Measurements from ENCODE around the gene DNLZ.
"Not testable (repeated sequence)": the region's sequence is repeated elsewhere in the genome, so short reads cannot be mapped to it uniquely, and the experiment has no call there.

The DNLZ gene

GRCh38 chr9:136358016-136358415 lies 5.5 kb downstream of the DNLZ start:
- DNase-seq: no peak

GRCh38 chr9:136357202-136357725 lies 6.3 kb downstream of the DNLZ start:
- no peak for DNase-seq

DNA sequence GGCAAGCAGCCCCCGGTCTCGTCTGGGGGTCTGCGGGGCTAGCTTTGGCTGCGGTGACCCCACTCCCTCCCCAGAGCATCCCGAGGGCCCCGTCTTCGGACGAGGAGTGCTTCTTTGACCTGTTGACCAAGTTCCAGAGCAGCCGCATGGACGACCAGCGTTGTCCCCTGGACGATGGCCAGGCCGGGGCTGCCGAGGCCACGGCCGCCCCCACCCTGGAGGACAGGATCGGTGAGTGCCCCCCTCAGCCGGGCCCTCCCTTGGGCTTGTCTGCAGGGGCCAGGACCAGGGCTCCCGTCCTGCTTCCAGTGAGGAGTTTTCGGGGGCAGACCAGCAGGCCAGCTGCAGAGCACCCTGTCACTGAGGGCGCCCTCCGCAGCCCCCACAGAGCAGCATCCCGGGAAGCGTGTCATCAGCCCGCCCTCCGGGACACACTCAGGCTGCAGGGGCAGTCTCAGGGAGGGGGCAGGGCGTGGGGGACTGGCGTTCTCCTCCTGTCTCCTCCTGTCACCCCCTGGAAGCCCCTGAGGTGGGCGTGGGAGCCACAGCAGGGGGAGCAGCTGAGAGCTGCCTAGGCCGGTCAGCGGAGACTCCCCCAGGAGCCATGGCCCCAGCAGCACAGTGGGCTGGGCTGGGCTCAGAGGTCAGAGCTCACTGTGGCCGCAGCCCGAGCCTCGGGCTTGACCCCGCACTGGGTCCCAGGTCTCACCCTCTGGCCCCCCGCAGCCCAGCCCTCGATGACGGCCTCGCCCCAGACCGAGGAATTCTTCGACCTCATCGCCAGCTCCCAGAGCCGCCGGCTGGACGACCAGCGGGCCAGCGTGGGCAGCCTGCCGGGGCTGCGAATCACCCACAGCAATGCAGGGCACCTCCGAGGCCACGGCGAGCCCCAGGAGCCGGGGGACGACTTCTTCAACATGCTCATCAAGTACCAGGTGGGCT lies 7.7 kb downstream of the DNLZ start:
- no peak for DNase-seq

- no peak for DNase-seq
Measured at GRCh38 chr9:136354592-136355085, 8.9 kb downstream of the DNLZ start.

DNA sequence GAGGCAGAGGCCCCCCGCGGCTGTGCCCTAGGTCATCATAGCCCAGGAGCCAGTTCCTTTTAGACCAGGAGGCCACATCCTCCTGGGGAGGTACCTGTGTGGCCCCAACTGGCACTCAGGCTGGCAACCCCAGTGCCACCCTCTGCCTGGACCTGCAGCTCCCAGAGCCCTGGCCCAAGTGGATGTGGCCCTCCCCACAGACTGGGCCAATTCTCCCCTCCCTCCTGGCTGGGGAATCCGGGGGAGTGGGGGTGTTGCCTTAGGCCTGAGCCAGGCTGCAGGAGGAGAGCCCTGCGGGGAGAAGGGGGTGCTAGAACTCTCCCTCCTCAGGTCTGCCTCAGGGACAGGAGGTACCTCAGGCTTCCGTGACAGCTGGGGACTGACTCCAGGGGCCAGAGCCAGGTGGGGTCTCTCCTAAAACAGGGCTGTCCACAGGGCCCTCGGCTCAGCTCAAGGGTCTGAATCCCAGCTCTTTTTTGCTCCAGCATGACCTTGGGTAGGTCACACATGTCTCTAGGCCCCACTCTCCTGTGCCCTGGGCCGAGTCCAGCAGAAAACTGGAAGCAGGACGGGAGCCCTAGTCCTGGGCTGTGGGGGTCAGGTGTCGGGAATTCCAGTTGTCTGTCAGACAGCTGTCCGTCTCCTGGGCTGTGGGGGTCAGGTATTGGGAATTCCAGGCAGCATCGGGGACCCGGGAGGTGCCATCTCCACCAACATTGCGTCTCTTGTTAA lies 9.6 kb downstream of the DNLZ start:
- DNase-seq: no peak

DNA sequence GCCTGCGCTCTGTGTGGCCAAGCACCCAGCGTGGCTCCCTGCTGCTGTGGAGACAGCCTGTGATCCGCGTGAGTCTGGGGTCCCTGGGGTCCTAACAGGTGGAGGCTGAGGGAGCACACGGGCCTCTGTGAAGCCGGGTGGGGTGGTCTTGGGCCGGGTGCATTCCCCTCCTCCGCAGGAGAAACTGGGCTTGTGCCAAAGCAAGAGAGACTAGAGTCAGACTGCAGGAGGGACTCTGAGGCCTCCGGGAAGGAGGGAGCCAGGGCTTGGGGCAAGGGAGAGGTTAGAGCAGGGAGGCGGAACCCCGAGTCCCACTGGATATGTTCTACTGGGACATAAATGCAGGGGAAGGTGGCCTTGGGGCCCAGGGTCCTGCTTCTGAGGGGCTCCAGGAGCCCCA lies 10.5 kb downstream of the DNLZ start:
- DNase-seq: no peak

GRCh38 chr9:136352682-136353081 lies 10.9 kb downstream of the DNLZ start:
- peak; percentile 16 for DNase-seq

DNA sequence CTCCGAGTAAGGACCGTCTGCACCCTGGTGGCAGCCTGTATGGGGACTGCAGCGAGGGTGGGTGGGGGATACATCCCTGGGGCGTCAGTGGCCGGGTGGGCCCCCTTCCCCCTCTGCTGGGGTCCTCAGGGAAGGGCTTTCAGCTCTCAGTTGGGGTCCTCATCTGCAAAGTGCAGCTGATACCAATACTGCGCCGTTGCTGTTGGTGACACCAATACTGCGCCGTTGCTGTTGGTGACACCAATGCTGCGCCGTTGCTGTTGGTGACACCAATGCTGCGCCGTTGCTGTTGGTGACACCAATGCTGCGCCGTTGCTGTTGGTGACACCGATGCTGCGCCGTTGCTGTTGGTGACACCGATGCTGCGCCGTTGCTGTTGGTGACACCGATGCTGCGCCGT lies 11.7 kb downstream of the DNLZ start:
- DNase-seq: not testable (repeated sequence)

DNA sequence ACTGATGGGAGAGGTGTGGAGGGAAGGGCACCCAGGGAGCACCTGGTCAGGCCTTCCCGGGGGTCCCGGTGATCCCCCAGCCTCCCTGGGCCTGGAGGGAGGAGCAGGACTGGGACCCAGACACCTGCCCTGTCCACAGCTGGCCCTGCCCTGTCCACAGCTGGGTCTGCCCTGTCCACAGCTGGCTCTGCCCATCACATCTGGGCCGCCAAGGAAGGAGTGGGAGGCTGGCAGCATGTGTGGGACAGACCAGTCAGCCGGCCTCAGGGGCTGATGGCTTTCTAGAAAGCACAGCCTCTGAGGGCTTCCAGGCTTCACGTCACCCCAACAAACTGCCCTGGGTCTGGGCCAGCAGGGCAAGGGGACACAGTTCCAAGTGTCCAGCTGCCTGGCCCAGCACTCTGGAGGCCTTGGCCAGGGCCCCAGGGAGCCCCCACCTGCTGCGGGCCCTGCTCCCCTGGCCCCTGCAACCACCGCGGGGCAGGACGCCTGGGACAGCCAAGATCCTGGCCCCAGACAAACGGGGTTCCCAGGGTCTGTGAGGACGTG lies 12.2 kb downstream of the DNLZ start:
- no peak for DNase-seq

DNA sequence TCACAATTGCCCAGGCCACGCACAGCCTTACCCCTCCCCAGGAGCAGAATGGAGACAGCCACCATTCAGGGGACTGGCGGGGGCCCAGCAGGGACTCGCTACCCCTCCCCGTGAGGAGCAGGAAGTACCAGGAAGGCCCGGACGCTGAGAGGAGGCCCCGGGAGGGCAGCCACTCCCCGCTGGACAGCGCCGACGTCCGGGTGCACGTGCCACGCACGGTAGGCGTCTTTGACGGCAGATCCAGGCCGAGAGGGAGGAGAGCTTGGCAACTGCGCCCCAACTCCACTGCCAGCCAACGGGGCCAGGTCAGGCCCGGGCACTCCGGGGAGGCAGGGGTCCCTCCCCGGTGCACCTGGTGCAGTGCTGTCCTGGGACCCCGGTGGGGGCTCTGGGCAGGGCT lies 14.0 kb downstream of the DNLZ start:
- DNase-seq: no peak

DNA sequence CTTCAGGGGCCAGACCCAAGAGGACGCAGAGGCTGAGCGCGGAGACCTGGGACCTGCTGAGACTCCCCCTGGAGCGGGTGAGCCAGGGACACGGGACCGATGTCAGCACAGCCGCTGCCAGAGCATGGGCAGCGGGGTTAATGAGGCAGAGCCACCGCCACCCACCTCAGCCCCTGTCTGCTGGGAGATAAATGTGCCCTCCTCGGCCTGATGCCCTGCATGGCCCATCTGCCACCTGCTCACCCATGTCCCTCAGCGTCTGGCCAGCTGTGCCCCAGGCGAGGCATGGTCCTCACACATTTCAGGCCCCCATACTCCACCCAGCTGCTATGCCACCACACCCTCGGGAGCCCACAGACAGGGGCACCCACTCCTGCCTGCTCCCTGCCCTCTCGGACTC lies 14.9 kb downstream of the DNLZ start:
- DNase-seq: no peak

DNA sequence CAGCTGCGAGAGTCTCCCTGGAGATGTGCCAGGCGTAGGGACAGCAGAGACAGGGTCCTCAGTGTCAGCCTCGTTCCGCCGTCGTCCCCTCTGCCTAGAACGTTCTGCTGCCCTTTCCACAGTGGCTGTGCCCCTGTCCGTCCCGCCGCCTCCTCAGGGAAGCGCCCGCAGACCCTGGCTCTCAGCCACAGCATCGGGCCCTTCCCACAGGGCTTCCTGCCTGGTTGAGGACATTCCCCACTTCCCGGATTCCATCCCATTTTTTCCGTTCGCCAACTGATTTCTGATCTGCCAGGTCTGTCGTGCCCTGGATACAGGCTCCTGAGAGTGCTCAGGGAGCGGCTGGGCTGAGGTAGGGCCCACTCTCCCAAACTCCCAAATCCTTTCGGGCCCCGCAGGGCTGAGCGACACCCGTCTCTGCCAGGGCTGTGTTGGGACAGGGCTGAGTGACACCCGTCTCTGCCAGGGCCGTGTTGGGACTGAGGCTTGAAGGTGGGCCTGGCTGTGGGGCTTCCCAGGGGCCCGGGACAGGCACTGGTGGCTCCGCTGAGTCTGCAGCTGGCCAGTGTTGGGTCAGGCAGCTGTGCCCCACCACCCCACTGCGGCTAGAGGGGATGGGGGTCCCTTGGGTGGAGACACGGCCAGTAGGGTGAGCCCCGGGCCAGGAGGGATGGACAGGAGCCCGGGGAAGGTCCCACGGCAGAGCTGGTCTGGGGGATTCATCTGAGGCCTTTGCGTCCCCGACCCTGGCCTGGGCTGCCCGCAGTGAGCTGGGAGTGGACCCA lies 15.9 kb downstream of the DNLZ start:
- DNase-seq: no peak

DNA sequence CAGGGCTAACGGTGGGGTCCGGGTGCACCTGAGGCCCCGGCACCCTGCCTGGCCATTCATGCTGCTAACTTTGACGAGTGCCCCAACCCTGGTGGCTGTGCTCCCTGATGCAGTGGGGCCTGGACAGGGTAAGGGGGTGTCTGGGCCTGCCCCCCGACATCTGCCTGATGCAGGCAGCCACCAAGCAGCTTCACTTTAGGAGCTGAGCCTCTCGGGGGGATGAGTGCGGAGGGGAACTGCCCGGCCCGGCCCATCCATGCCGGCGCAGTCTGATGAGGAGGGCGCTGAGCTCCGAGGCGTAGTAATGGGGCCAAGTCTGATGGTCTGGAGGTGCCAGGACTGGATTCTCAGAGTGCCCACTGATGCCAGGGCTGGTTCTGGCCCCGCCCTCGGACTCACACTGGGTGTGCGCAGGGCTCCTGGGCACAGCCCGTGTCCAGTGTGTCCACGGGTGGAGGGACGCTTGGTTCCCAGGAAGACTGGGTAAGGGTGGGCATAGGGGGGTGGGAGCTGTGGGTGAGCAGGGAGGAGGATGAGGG lies 16.5 kb downstream of the DNLZ start:
- DNase-seq: no peak

DNA sequence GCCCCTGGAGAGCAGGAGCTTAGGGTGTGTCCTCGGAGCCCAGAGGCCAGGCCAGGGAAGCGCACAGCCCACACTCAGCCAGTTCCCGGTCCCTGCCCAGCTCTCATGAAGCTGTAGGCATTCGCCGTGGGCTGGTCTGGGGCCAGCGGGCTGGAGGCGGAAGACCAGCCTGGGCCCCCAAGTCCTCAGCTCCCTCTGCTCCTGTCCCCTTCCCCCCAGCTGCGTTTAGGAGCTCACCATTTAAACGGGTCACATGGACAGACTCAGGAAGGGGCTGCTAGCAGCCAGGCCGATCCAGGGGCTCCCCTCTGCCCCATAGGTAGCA lies 17.4 kb downstream of the DNLZ start:
- DNase-seq: no peak

DNA sequence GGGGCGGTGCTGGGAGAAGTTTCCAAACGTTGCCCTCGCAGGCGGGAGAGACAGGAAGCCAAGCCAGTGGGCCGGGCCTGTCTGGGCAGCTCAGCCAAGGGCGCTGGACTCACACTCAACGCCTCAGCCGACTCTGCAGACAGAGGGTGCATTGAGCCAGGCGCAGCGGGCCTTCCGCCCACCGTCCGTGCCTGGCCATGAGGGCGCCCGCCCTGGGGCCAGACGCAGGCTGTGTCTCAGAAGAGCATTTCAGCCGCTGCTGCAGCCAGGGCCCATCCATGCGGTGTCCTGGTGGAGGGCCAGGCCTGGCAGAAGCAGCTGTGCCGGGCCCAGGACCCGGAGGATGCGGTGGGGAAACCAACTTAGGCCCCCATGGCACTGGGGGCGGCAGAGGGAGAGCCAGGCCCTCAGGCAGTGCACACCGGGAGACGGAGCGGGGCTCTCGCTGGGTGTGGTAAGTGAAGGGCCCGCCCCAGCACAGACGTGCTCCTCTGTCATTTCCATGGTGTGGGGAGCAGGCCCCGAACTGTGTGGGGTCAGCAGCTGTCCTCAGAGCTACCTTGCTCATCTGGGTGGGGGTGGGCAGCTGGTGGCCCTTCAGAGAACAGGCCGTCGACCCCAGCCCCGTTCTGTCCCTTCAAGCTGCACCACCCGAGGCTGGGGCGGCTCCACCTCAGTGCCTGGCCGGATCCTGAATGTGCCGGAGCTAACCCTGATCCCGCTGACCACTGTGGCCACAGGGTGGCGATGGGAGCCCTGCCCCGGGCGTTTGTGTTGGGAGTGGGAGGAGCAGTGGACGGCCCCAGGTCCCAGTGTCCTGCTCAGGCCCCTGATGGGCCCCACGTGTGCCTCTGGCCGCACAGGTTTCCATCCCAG lies 18.0 kb downstream of the DNLZ start:
- DNase-seq: no peak

DNA sequence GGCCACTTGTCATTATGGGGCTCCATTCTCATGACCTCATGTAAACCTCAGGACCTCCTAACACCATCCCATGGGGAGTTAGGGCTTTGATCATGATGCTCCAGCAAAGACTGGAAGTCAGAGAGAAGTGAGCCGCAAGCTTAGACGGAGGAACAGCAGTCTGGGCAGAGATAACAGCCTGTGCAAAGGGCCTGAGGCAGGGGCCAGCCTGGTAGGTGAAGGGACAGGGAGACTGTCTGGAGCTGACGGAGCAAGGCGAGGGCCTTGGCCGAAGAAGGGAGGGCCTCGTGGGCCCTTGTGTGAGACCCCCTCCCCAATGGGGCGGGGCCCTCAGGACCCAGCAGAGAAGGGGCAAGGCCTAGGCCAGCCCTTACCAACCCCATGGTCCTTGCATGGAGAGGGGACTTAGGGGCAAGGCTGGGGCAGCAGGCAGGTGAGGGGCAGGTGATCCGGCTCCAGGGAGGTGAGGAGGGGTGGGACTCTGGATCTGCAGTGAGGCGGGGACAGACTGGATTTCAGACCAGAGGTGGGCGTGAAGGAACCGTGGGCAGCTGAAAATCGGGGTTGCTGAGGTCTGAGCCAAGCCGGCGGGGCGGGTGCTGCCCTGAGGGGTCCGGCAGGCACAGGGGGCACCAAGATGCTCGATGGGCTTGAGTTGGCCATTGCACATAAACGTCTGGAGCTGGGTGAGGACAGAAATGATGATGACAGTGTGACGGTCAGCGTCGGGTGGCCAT lies 18.8 kb downstream of the DNLZ start:
- no peak for DNase-seq

- DNase-seq: no peak
Measured at GRCh38 chr9:136343884-136344269, 19.7 kb downstream of the DNLZ start.

- no peak for DNase-seq
Measured at GRCh38 chr9:136343121-136343883, 20.2 kb downstream of the DNLZ start.

DNA sequence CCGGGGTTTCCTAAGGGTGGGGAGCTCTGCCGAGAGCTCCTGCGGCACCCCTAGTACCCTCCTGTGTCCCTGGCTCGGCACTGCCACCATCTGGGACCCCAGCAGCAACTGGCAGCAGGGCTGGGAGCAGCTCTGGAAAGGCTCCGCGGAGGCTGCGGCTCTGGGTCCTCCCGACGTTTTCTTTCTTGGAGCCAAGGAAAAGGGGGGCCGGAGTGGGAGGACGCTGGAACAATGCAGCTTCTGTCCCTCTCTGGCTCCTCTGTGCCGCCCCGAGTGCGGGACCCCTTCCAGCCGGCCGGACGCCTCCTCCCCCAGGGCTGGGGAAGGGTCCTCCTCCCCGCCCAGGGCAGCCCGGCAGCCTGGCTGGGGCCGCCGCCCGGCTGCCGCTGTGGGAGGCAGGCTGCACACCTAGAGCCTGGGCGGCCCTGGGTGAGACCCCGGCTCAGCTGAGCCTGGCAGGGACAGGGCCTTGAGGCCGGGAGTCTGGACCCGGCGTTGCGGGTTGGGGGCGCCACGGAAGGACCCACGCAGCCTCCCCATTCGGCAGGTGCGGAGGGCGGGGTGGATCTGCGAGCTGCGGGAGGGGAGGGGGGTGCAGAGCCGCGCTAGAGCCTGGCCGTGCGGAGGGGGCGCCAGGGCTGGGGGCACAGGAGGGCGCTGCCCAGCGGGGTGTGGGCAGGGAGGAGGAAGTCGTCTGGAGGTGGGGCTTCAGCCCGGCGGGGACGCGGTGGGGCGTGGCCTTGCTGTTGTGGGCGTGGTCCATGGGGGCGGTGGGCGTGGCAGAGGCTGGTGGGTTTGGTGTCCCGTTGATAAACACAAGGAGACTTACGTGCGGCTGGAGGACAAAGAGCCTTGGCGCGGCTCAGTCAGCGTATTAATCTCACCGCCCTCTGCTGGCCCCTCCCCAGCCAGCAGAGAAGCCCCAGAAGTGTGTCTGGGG lies 21.1 kb downstream of the DNLZ start:
- DNase-seq: peak; percentile 39
